Esophagus muscularis mucosa (tissue), 4 donors: ENCODE data around the gene PDE4C.

Experiments
- CTCF ChIP-seq, 3 experiments: fragments of 200-600 bp in 2 of 3; fragments of 450-650 bp in 1 of 3; sonication (generic) in 2 of 3; IDR thresholded peaks; one replicate each; pipeline ENCODE4 v1.5.1; 2017 to 2019; ENCODE audit warnings: antibody characterized with exemption in 3 of 3, mild to moderate bottlenecking in 2 of 3, moderate library complexity in 1 of 3
- EP300 ChIP-seq: sonication (generic); formaldehyde crosslinking; IDR thresholded peaks from one replicate; pipeline ENCODE4 v1.6.1; 2017; ENCODE audit warnings: antibody characterized with exemption
- POLR2A ChIP-seq: fragments of 450-650 bp; IDR thresholded peaks from one replicate; pipeline ENCODE4 v1.6.1; 2017; ENCODE audit warnings: antibody characterized with exemption, moderate library complexity, mild to moderate bottlenecking, low read depth
- POLR2AphosphoS5 ChIP-seq, 2 donors: sonication (generic); formaldehyde crosslinking; IDR thresholded peaks; one replicate each; pipeline ENCODE4 v1.6.1; 2017; ENCODE audit warnings: antibody characterized with exemption in 2 of 2

- TF ChIP-seq EP300: no peak
- no peak for TF ChIP-seq POLR2AphosphoS5 (IDR thresholded peaks at IDR 0.05)
- no peak for TF ChIP-seq POLR2A
- no peak for TF ChIP-seq CTCF (IDR thresholded peaks at IDR 0.05)
These were observed 6.2 kb downstream of the PDE4C start for GRCh38 chr19:18219911-18220631.
